Stimulated activated effector memory CD8-positive, alpha-beta T cell treated with anti-CD3 and anti-CD28 coated beads, Interleukin-12 subunit alpha, Interleukin-12 subunit beta, amount 100 ng/mL, for 72 hours (primary cell): ENCODE data around the gene FOXRED1.

Experiments used
- ATAC-seq: fragments of 150-1000 bp; cut with Tn5 transposase; 2 replicates; pipeline ENCODE4 v1.10.0; 2021
- DNase-seq, 2 donors: peaks; one replicate each; pipeline ENCODE4 v3.0.0; 2021 to 2022; ENCODE audit warnings: low spot score in 2 of 2
- H3K27ac Mint-ChIP-seq: one replicate; pipeline ENCODE4 v1.8.0; 2022; ENCODE audit warnings: mild to moderate bottlenecking, mixed read lengths
- H3K36me3 Mint-ChIP-seq: one replicate; pipeline ENCODE4 v1.8.0; 2022; ENCODE audit warnings: mild to moderate bottlenecking, mixed read lengths
- H3K4me1 Mint-ChIP-seq: one replicate; pipeline ENCODE4 v1.8.0; 2022; ENCODE audit warnings: mixed read lengths
- H3K4me3 Mint-ChIP-seq: one replicate; pipeline ENCODE4 v1.8.0; 2022; ENCODE audit warnings: mild to moderate bottlenecking, mixed read lengths
- H3K9me3 Mint-ChIP-seq: one replicate; pipeline ENCODE4 v1.8.0; 2022; ENCODE audit warnings: mixed read lengths

FOXRED1 gene

DNA sequence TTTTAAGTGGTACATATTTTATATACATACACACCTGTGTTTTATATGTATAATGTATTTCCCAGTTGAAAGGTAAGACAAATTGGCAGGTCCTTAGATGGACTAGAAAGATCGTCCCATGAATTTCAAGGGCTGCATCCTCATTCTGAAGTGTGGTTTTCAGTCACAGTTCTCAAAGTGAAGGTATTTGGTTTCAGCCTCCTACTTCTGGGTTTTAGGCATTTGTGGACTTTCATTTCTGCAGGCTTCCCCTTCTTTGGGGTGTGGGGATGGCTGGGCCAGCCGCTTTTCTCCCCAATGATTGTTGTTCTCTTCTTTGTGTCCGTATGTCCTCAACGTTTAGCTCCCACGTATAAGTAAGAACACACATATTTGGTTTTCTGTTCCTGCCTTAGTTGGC lies 44.9 kb downstream of the FOXRED1 start:
- peaks cover 48% of the 10 kb centered on the region for H3K4me1 Mint-ChIP-seq
- no peak for ATAC-seq
- no peak overlapping the region for H3K4me3 Mint-ChIP-seq
- H3K27ac Mint-ChIP-seq, result peak overlapping the region; percentile 37
- H3K9me3 Mint-ChIP-seq, result peaks cover 3% of the 10 kb centered on the region
- H3K36me3 Mint-ChIP-seq, result peaks cover 70% of the 10 kb centered on the region
- DNase-seq, result no peak

DNA sequence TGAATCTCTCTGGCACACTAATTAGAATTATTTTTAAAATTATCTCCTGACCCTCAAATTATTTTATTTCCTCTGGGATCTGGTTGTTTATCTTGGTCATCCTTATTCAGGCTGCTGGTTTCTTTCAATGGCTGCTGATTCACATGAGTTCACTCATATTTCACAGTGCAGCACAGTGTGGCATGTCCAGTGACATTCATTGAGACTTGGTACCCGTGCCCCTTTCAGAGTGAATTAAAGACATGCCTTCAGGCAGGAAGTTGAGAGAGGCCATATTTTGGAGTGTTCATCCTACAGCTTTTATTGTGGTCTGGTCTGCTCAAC lies 48.4 kb downstream of the FOXRED1 start:
- H3K4me1 Mint-ChIP-seq, result peaks cover 52% of the 10 kb centered on the region
- peak overlapping the region; percentile 90 for H3K27ac Mint-ChIP-seq
- DNase-seq (no peak), ATAC-seq (no peak)
- H3K4me3 Mint-ChIP-seq, result peak overlapping the region; percentile 64
- peaks cover 3% of the 10 kb centered on the region for H3K9me3 Mint-ChIP-seq
- peaks cover 51% of the 10 kb centered on the region for H3K36me3 Mint-ChIP-seq

DNA sequence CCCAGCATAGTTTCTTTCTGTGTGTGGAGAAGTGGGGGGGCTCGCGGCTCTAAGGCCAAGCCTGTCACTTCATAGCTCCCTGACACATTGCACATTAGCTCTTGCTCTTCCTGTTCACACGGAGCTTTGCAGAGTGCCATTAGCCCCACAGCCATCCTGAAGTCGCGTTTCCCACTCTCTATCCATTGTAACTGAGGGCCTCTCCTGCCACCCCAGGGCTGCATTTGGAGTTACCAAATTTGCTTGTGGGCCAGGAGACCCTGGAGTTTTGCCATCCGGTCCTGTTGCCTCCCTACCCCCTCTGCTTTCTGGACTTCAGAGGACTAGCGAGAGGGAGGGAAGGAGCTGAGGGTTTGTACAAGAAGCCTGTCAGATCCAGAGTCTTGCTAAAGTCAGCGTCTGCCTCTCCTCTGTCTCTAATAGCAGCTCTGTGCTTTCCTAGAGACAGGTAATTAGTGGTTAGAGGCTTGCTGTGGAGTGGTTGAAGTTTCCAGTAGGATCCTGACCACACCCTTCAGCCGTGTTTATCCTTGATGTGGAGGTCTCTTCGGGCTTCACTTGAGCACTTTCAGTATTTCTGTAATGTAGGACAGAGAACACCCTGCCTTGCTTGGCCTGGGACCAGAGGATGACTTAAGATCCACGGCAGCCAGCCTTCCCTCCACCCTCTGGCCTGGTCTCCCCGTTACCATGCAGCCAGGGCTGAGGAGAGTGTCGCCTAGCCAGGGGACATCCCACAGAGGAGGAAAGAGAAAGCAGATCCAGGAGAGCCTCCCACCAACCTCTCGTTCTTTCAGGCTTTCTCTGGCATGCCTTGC lies 49.0 kb downstream of the FOXRED1 start:
- DNase-seq, result peak in 1 of 2 donors; percentile 54
- Mint-ChIP-seq H3K36me3 (peaks cover 52% of the 10 kb centered on the region), H3K4me3 (peak overlapping the region; percentile 64), H3K4me1 (peaks cover 52% of the 10 kb centered on the region), H3K27ac (peak overlapping the region; percentile 90), H3K9me3 (peaks cover 3% of the 10 kb centered on the region)
- peak; percentile 82 for ATAC-seq

DNA sequence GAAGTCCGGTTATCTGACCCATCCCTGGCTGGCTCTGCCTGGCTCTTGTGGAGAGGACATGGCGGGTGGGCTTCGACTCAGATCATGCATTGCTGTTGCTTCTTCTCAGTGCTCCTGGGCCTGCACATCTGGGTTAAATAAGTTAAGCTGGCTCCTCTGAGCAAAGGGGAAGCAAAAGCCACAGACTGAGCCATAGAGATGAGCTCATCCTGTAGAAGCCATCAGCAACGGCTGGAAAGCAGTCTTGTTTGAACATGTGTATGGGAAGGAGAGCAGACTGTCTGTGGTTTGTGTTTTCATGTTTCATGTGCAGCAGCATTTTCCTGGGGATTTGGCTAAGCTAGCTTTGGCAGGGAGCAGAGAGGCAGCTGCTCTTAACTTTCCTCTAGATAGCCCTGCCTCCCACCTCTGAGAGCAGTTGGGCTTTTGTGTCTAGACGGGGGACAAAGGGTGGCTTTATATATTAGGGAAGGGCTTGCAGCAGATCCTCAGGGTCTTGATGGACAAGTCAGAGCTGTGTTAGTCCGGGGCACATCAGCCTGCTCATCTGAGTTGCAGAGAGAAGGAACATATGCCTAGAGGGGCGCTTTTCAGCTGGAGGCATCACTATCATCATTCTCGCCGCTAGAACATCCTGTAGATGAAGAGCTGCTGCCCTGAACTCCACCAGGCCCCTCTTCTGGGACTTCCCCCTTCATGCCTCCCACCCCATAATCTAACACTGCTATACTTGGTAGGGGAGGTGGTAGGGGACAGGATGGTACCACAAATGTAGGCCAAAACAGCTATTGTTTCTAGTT lies 49.8 kb downstream of the FOXRED1 start:
- DNase-seq, result peak in 1 of 2 donors; percentile 59
- Mint-ChIP-seq H3K27ac (peak overlapping the region; percentile 90), H3K36me3 (peaks cover 46% of the 10 kb centered on the region), H3K9me3 (peaks cover 3% of the 10 kb centered on the region), H3K4me1 (peaks cover 52% of the 10 kb centered on the region), H3K4me3 (peak overlapping the region; percentile 64)
- ATAC-seq, result peak; percentile 90

DNA sequence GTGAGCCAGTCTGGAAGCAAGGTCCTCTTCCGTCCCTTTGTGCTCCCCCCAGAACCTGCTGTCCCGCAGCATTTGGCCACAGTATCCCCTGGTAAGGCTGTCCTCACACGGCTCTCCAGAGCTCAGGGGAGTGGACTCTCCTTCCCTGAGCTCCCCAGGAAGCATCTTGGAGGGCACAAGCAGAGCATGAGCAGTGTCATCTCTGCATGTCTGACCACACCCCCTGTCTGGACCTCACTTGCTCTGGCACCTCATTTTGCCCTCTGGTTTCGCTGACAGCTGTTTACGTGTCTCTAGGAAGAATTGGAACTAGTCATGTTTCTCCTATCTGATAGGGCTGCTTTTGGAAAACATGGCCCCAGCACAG lies 50.4 kb downstream of the FOXRED1 start:
- Mint-ChIP-seq H3K36me3 (peaks cover 46% of the 10 kb centered on the region), H3K27ac (peak overlapping the region; percentile 90), H3K4me3 (peak overlapping the region; percentile 64), H3K4me1 (peaks cover 52% of the 10 kb centered on the region), H3K9me3 (peaks cover 3% of the 10 kb centered on the region)
- DNase-seq (no peak), ATAC-seq (no peak)

DNA sequence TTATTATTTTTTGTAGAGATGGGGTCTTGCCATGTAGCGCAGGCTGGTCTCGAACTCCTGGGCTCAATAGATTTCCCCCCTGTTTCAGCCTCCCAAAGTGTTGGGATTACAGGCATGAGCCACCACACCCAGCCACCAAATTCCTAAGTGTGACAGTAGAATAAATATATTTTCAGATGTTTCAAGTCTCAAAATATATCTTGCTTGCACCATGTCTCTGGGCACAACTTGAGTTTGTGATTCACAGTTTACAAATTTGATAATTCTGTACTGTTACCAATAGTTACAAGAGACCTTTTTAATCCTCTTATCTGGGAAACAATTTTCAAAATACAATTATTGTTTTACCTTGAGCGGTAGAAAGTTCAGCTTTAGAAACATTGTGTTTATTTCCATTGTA lies 54.0 kb downstream of the FOXRED1 start:
- Mint-ChIP-seq H3K9me3 (no peaks in the 10 kb centered on the region), H3K27ac (no peak overlapping the region), H3K36me3 (peaks cover 45% of the 10 kb centered on the region), H3K4me3 (no peak overlapping the region), H3K4me1 (peaks cover 43% of the 10 kb centered on the region)
- ATAC-seq (no peak), DNase-seq (no peak)

DNA sequence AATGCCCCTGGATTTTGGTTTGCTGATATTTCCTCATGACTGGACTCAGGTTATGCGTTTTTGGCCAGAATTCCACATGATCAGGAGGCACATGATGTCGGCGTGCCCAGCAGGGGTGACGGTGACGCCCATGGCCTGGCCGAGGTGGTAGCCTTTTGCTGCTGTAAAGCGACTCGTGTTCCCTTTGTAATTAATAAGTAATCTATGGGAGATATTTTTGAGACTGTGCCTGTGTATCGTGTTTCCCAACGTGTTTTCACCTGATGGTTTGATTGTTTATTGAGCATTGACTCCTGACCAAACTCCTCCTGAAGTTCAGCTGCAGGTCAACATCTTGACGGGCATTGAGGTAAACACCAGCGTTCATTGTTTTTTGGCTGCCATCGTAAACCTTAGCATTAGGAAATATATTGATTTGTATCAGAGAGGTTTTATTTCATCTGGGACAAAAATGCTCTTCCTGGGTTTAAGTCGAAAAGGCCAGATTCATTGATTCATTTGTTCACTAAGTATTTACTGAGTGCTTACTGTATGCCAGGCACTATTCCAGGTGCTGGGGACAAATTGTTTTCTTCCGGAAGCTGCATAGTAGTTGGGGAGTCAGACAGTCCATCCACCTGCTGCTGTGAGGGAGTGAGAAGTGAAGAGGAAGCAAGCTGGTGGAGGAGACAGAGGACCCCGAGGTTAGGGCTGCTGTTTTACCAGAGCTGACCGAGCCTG lies 58.5 kb downstream of the FOXRED1 start:
- Mint-ChIP-seq H3K9me3 (no peaks in the 10 kb centered on the region), H3K4me1 (peaks cover 40% of the 10 kb centered on the region), H3K27ac (peak overlapping the region; percentile 90), H3K4me3 (no peak overlapping the region), H3K36me3 (peaks cover 47% of the 10 kb centered on the region)
- no peak for ATAC-seq
- no peak for DNase-seq
